ENCODE data around the gene DHX29. TPM values are rescaled to one million over a fixed set of nuclear protein-coding genes. Genes with fewer than 3 reads are reported as not detected.

The DHX29 gene
- total RNA-seq, 2 experiments from 2014 or later = 18.7 to 19.3 TPM

- CTCF ChIA-PET = interaction anchor here (1.4 kb wide), 1 partner anchor 9 kb away, joined by 6 read pairs; no protein-coding TSS in a partner anchor
- Mint-ChIP-seq H3K36me3 (ENCODE audit: low read depth) (no peaks in the 10 kb centered on the region), H3K27ac (no peak overlapping the region), H3K9me3 (no peaks in the 10 kb centered on the region), H3K4me1 (peaks cover 15% of the 10 kb centered on the region), H3K4me3 (no peak overlapping the region), H3K27me3 (peaks cover 65% of the 10 kb centered on the region)
- POLR2A ChIA-PET = no interaction called here
- no peak for DNase-seq
Measured at GRCh38 chr5:55236800-55237199, 70.7 kb downstream of the DHX29 start.

GRCh38 chr5:55234121-55234700, 73.3 kb downstream of the DHX29 start:
- CTCF ChIA-PET = interaction anchor here (1.1 to 3.5 kb wide), 3 partner anchors 12 to 73 kb away, joined by 3 to 11 read pairs (median 5); partner anchors contain the start of genes DHX29 and MTREX

DNA sequence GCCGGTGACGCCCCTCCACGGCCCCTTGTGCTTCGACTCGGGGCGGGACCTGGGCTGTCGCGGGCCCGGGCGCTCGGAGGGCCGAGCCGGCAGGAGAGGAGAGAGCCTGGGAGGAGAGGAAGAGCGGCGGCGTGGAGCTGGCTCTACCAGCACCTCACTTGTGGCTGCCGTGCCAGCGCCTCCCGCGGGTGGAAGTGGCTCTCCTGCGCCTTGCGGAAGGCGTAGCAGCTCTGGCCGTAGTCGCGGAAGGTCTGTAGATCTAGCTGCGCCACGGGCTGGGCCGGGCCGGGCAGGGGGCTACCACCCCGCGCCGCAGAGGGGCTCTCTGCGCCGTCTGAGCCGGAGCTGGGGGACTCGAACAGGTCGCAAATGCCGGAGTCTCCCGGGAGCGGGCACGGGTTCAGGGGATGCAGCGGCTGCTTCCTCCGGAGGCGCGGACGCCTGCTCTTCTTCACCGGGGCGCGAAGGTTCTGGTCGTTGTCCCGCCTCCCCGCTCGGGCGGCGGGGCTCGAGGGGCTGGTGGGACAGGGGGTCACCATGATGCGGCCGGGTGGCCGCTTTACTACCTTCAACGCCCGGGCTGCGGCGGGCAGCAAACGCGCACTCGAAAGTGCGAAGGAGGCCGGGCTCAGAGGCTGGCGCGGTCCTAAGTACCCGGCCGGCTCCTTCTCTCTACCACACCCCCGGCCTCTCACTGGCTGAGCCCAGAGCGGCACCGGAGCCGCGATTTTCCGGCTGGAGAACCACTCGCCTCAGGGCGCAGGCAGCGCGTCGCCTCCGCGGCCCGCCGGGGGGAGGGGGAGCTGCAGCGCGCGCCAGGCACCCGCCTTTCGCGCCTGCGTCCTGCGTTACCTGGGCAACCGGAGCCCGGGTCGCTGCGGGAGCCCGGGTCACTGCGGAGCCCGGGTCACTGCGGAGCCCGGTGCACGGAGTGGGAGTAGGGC, 74.2 kb downstream of the DHX29 start, which contains the start of gene CCNO:
Gene CCNO, minus strand, starts transcription at position 624 of the 944 bp plus-strand sequence. Its CDS starts 85 bp downstream, at position 539.
- Mint-ChIP-seq H3K27ac (peak within 1 kb of the TSS; percentile 33), H3K27me3 (peaks cover 78% of the 10 kb centered on the region), H3K4me1 (peaks cover 25% of the 10 kb centered on the region), H3K9me3 (no peaks in the 10 kb centered on the region), H3K4me3 (peak within 1 kb of the TSS; percentile 68), H3K36me3 (ENCODE audit: low read depth) (peaks cover 1% of the 10 kb centered on the region)
- peak; percentile 62 for DNase-seq
- ChIA-PET CTCF (interaction anchor here (0.9 to 3.5 kb wide), 7 partner anchors 10 to 1571 kb away, joined by 3 to 16 read pairs (median 4); no protein-coding TSS in a partner anchor), POLR2A (no interaction called here)

More at GRCh38 chr5:55234121-55234700, 73.3 kb downstream of the DHX29 start:
- POLR2A ChIA-PET = no interaction called here
- Mint-ChIP-seq H3K27me3 (peaks cover 74% of the 10 kb centered on the region), H3K4me3 (peak overlapping the region; percentile 68), H3K9me3 (no peaks in the 10 kb centered on the region), H3K4me1 (peaks cover 25% of the 10 kb centered on the region), H3K27ac (no peak overlapping the region), H3K36me3 (ENCODE audit: low read depth) (no peaks in the 10 kb centered on the region)
- DNase-seq = no peak

GRCh38 chr5:55232271-55232984, 75.1 kb downstream of the DHX29 start:
- ChIA-PET POLR2A (interaction anchor here (0.6 kb wide), 1 partner anchor 55 kb away, joined by 6 read pairs; no protein-coding TSS in a partner anchor), CTCF (interaction anchor here (0.5 to 3.5 kb wide), 9 partner anchors 9 to 1572 kb away, joined by 3 to 16 read pairs (median 4); no protein-coding TSS in a partner anchor)
- no peak for DNase-seq

DNA sequence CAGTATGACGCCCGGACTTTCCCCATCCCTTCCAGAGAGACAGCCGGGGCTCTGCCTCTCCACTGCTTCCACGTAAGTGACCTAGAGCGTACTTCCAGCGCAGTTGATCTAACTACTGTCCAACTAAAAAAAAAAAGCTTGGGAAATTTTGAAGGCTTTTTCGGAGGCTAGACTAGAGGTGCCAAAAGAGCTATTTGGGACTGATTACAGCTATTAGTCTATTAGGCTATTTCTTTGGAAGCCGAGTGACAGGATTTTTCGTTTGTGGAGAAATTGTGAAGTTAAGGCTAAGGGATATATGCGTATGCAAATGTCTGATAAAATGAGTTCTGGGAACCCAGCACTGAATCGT, 75.6 kb downstream of the DHX29 start:
- peaks cover 79% of the 10 kb centered on the region for H3K27me3 Mint-ChIP-seq
- CTCF ChIA-PET = interaction anchor here (0.6 to 3.3 kb wide), 8 partner anchors 8 to 1573 kb away, joined by 3 to 16 read pairs (median 3); no protein-coding TSS in a partner anchor
- peaks cover 1% of the 10 kb centered on the region for H3K36me3 Mint-ChIP-seq (ENCODE audit: low read depth)
- H3K27ac Mint-ChIP-seq = peak overlapping the region; percentile 25
- H3K4me1 Mint-ChIP-seq = peaks cover 32% of the 10 kb centered on the region
- H3K4me3 Mint-ChIP-seq = peak overlapping the region; percentile 65
- POLR2A ChIA-PET = interaction anchor here (0.6 kb wide), 1 partner anchor 54 kb away, joined by 6 read pairs; no protein-coding TSS in a partner anchor
- DNase-seq = no peak
- H3K9me3 Mint-ChIP-seq = no peaks in the 10 kb centered on the region

More at GRCh38 chr5:55232271-55232984, 75.1 kb downstream of the DHX29 start:
- Mint-ChIP-seq H3K27me3 (peaks cover 79% of the 10 kb centered on the region), H3K9me3 (no peaks in the 10 kb centered on the region), H3K4me3 (peak overlapping the region; percentile 65), H3K27ac (peak overlapping the region; percentile 33), H3K36me3 (ENCODE audit: low read depth) (peaks cover 1% of the 10 kb centered on the region), H3K4me1 (peaks cover 32% of the 10 kb centered on the region)

GRCh38 chr5:55231029-55231918, 76.2 kb downstream of the DHX29 start:
- no peaks in the 10 kb centered on the region for H3K9me3 Mint-ChIP-seq
- H3K4me3 Mint-ChIP-seq = peak overlapping the region; percentile 65
- DNase-seq = no peak
- ChIA-PET POLR2A (interaction anchor here (0.6 kb wide), 1 partner anchor 77 kb away, joined by 18 read pairs; the partner anchor contains the start of gene MTREX), CTCF (interaction anchor here (0.8 to 3.3 kb wide), 6 partner anchors 8 to 60 kb away, joined by 3 to 16 read pairs (median 4); no protein-coding TSS in a partner anchor)
- peaks cover 34% of the 10 kb centered on the region for H3K4me1 Mint-ChIP-seq
- H3K36me3 Mint-ChIP-seq (ENCODE audit: low read depth) = peaks cover 1% of the 10 kb centered on the region
- H3K27ac Mint-ChIP-seq = peak overlapping the region; percentile 13
- H3K27me3 Mint-ChIP-seq = peaks cover 75% of the 10 kb centered on the region

DNA sequence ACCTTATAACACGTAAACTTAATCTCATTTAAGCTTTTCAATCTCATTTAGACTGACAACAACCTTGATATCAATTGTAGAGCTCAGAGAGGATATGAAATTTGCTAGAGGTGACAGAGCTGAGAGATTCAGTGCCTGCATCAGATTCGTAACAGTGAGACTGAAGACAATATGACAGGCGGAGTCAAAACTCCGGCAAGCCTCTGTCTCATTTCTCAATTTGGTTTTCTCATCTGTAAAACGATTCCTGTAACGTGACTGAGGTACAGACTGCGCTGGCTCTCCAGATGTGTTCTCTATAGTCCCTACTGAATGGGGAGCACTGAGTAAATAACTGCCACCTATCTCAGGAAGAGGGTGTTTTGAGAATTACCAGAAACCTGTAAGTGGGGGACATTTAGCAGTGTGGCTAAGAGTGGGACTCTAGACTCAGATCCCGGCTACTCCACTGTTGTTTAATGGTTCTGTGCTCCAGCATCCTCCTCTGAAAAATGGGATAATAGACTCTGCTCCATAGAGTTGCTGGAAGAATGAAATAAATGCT, 77.3 kb downstream of the DHX29 start:
- no peak overlapping the region for H3K27ac Mint-ChIP-seq

GRCh38 chr5:55227664-55228430, 79.6 kb downstream of the DHX29 start:
- ChIA-PET CTCF (no interaction called here), POLR2A (no interaction called here)
- Mint-ChIP-seq H3K4me1 (peaks cover 45% of the 10 kb centered on the region), H3K9me3 (no peaks in the 10 kb centered on the region), H3K27me3 (peaks cover 90% of the 10 kb centered on the region), H3K4me3 (peak overlapping the region; percentile 54), H3K36me3 (ENCODE audit: low read depth) (peaks cover 1% of the 10 kb centered on the region), H3K27ac (peak overlapping the region; percentile 13)
- no peak for DNase-seq

More for the DNA sequence above, 77.3 kb downstream of the DHX29 start:
- H3K4me1 Mint-ChIP-seq = peaks cover 40% of the 10 kb centered on the region
- H3K27me3 Mint-ChIP-seq = peaks cover 80% of the 10 kb centered on the region
- no peak for DNase-seq
- peaks cover 1% of the 10 kb centered on the region for H3K36me3 Mint-ChIP-seq (ENCODE audit: low read depth)
- ChIA-PET POLR2A (interaction anchor here (0.6 kb wide), 1 partner anchor 78 kb away, joined by 18 read pairs; the partner anchor contains the start of gene MTREX), CTCF (interaction anchor here (0.9 to 3.3 kb wide), 4 partner anchors 9 to 59 kb away, joined by 3 to 16 read pairs (median 4); no protein-coding TSS in a partner anchor)
- no peaks in the 10 kb centered on the region for H3K9me3 Mint-ChIP-seq
- no peak overlapping the region for H3K4me3 Mint-ChIP-seq

GRCh38 chr5:55226934-55227663, 80.4 kb downstream of the DHX29 start, which contains the start of gene MCIDAS:
Gene MCIDAS, minus strand, starts transcription at chr5:55227315. Its CDS starts 177 bp downstream, at chr5:55227138.
- peaks cover 91% of the 10 kb centered on the region for H3K27me3 Mint-ChIP-seq
- H3K4me1 Mint-ChIP-seq = peaks cover 46% of the 10 kb centered on the region
- ChIA-PET POLR2A (no interaction called here), CTCF (interaction anchor here (1.0 to 1.3 kb wide), 2 partner anchors 14 to 54 kb away, joined by 3 to 4 read pairs; partner anchors contain the start of gene CDC20B)
- no peaks in the 10 kb centered on the region for H3K9me3 Mint-ChIP-seq
- H3K4me3 Mint-ChIP-seq = peak within 1 kb of the TSS; percentile 54
- peak within 1 kb of the TSS; percentile 31 for H3K27ac Mint-ChIP-seq
- peak; percentile 38 for DNase-seq
- peaks cover 7% of the 10 kb centered on the region for H3K36me3 Mint-ChIP-seq (ENCODE audit: low read depth)

Data from activated CD4-positive, alpha-beta T cell treated with anti-CD3 and anti-CD28 coated beads, Interleukin-2, amount 10 ng/mL, durations not matched to agents 7 days and 5 days (primary cell).